ENCODE data around the gene ZSWIM6. TPM values are rescaled to one million over a fixed set of nuclear protein-coding genes. Genes with fewer than 3 reads are reported as not detected.

The ZSWIM6 gene
- 4.2 to 5.7 TPM (median 5.5 TPM) in 5 replicates for total RNA-seq (2022; extraction: Qiagen RNA extraction; ENCODE audit: low read depth)

GRCh38 chr5:61331407-61332357, at the start of gene ZSWIM6:
Gene ZSWIM6, plus strand, starts transcription at chr5:61332258. Its CDS starts 15 bp downstream, at chr5:61332273.

Other genes with a start within 250 kb of the ZSWIM6 start
- 68.0 to 83.6 TPM (median 75.3 TPM) in 5 replicates for gene SMIM15, start 169.8 kb upstream of the ZSWIM6 start, total RNA-seq (2022; extraction: Qiagen RNA extraction; ENCODE audit: low read depth)

Measured in A549 treated with GW870086 at 1 μM for 4 hours (cell line).